ENCODE data around the gene MRPL2. TPM values are rescaled to one million over a fixed set of nuclear protein-coding genes. Genes with fewer than 3 reads are reported as not detected.

The MRPL2 gene
- polyA plus RNA-seq, 1 donor from 2014 or later = 22.5 TPM

- Histone ChIP-seq H3K79me2 (replicated peaks; ENCODE audit: insufficient read depth, low read length) (peaks cover 10% of the 10 kb centered on the region), H3K4me3 (ENCODE audit: low read length) (no peak overlapping the region), H2AFZ (ENCODE audit: low read depth, low read length) (no peak overlapping the region), H3K27ac (ENCODE audit: low read length) (no peak overlapping the region), H3K4me2 (ENCODE audit: low read length) (no peak overlapping the region), H3K9me3 (ENCODE audit: low read length) (no peaks in the 10 kb centered on the region), H4K20me1 (ENCODE audit: insufficient read depth) (no peaks in the 10 kb centered on the region), H3K9me2 (ENCODE audit: insufficient read depth, low read length) (no peaks in the 10 kb centered on the region), H3K27me3 (ENCODE audit: insufficient read depth, low read depth, low read length) (no peaks in the 10 kb centered on the region), H3K9ac (ENCODE audit: low read length) (no peak overlapping the region), H3K36me3 (ENCODE audit: insufficient read depth, low read length) (no peaks in the 10 kb centered on the region), H3F3A (ENCODE audit: insufficient read depth, low read length, poor library complexity, severe bottlenecking) (no peaks in the 10 kb centered on the region)
- TF ChIP-seq CTCF (IDR thresholded peaks at IDR 0.05; ENCODE audit: poor library complexity, severe bottlenecking) (peak; percentile 59), TAF1 (IDR thresholded peaks at IDR 0.05; ENCODE audit: low read depth) (no peak), REST (IDR thresholded peaks at IDR 0.05; ENCODE audit: borderline replicate concordance) (no peak), EP300 (conservative IDR thresholded peaks at IDR 0.05; ENCODE audit: poor library complexity, severe bottlenecking) (no peak), EZH2 (IDR thresholded peaks at IDR 0.05; ENCODE audit: borderline replicate concordance, insufficient read depth, low read length, poor library complexity, severe bottlenecking) (no peak), SMC3 (conservative IDR thresholded peaks at IDR 0.05; ENCODE audit: poor library complexity) (peak; percentile 70), POLR2AphosphoS5 (IDR thresholded peaks at IDR 0.05) (no peak), MXI1 (conservative IDR thresholded peaks at IDR 0.05; ENCODE audit: poor library complexity, severe bottlenecking) (no peak), RAD21 (conservative IDR thresholded peaks at IDR 0.05) (peak; percentile 64)
Observed at GRCh38 chr6:43009124-43009523, 50.1 kb downstream of the MRPL2 start.

- no peaks in the 10 kb centered on the region for H3K79me2 ChIP-seq (replicated peaks; ENCODE audit: insufficient read depth, low read length)
- H4K20me1 ChIP-seq (ENCODE audit: insufficient read depth) = no peaks in the 10 kb centered on the region
- H3F3A ChIP-seq (ENCODE audit: insufficient read depth, low read length, poor library complexity, severe bottlenecking) = no peaks in the 10 kb centered on the region
- H3K4me2 ChIP-seq (ENCODE audit: low read length) = no peak overlapping the region
- no peaks in the 10 kb centered on the region for H3K9me3 ChIP-seq (ENCODE audit: low read length)
- no peak overlapping the region for H3K9ac ChIP-seq (ENCODE audit: low read length)
- no peaks in the 10 kb centered on the region for H3K27me3 ChIP-seq (ENCODE audit: insufficient read depth, low read depth, low read length)
- H3K36me3 ChIP-seq (ENCODE audit: insufficient read depth, low read length) = no peaks in the 10 kb centered on the region
- no peak overlapping the region for H2AFZ ChIP-seq (ENCODE audit: low read depth, low read length)
- no peaks in the 10 kb centered on the region for H3K9me2 ChIP-seq (ENCODE audit: insufficient read depth, low read length)
- no peak overlapping the region for H3K27ac ChIP-seq (ENCODE audit: low read length)
- TF ChIP-seq MXI1 (conservative IDR thresholded peaks at IDR 0.05; ENCODE audit: poor library complexity, severe bottlenecking) (no peak), SMC3 (conservative IDR thresholded peaks at IDR 0.05; ENCODE audit: poor library complexity) (no peak), EP300 (conservative IDR thresholded peaks at IDR 0.05; ENCODE audit: poor library complexity, severe bottlenecking) (no peak), REST (IDR thresholded peaks at IDR 0.05; ENCODE audit: borderline replicate concordance) (no peak), TAF1 (IDR thresholded peaks at IDR 0.05; ENCODE audit: low read depth) (no peak), RAD21 (conservative IDR thresholded peaks at IDR 0.05) (no peak), EZH2 (IDR thresholded peaks at IDR 0.05; ENCODE audit: borderline replicate concordance, insufficient read depth, low read length, poor library complexity, severe bottlenecking) (no peak), POLR2AphosphoS5 (IDR thresholded peaks at IDR 0.05) (no peak)
- no peak overlapping the region for H3K4me3 ChIP-seq (ENCODE audit: low read length)
Observed at GRCh38 chr6:43007126-43007525, 52.1 kb downstream of the MRPL2 start.
